WTC11 (cell line): ENCODE results near the gene HNRNPLL.

Experiments
- CTCF ChIP-seq: fragments of 200-600 bp; IDR thresholded peaks from 2 replicates; pipeline ENCODE4 v1.8.0; 2022; ENCODE audit warnings: antibody characterized with exemption
- E2F1 ChIP-seq: sonication (generic); formaldehyde crosslinking; IDR thresholded peaks from 2 replicates; pipeline ENCODE4 v1.8.0; 2022; ENCODE audit warnings: mild to moderate bottlenecking, missing genetic modification reagents
- NFE2L1 ChIP-seq: sonication (generic); formaldehyde crosslinking; IDR thresholded peaks from 2 replicates; pipeline ENCODE4 v1.8.1; 2023; ENCODE audit warnings: missing genetic modification reagents

- TF ChIP-seq E2F1 (CRISPR knock-in tag) = no peak
- TF ChIP-seq CTCF = no peak
- no peak for TF ChIP-seq NFE2L1 (CRISPR knock-in tag)
These were observed 14.6 kb upstream of the HNRNPLL start for GRCh38 chr2:38617301-38617700.
